H9 (cell line): Measurements from ENCODE around the gene FHIP1B. TPM values are rescaled to one million over a fixed set of nuclear protein-coding genes. Genes with fewer than 3 reads are reported as not detected.

Experiments
- DNase-seq: peaks from one replicate; pipeline ENCODE4 v3.0.0-alpha.2; 2017
- H2AFZ ChIP-seq: one replicate; pipeline ENCODE4 v1.6.1; 2013; ENCODE audit warnings: mild to moderate bottlenecking, low read length, control low read depth, moderate library complexity
- H2AK5ac ChIP-seq: 2 replicates; pipeline ENCODE4 v1.6.1; 2013; ENCODE audit warnings: low read length, control low read depth, mixed read lengths; ENCODE audit not compliant: insufficient read length
- H2BK120ac ChIP-seq: one replicate; pipeline ENCODE4 v1.6.1; 2013; ENCODE audit warnings: low read depth, mild to moderate bottlenecking, low read length, control low read depth, inconsistent platforms; ENCODE audit not compliant: poor library complexity, severe bottlenecking
- H2BK12ac ChIP-seq: 2 replicates; pipeline ENCODE4 v1.6.1; 2013; ENCODE audit warnings: low read length, control low read depth, mixed read lengths, low read depth; ENCODE audit not compliant: insufficient read length
- H2BK15ac ChIP-seq: 2 replicates; pipeline ENCODE4 v1.6.1; 2013; ENCODE audit warnings: low read depth, low read length, control low read depth
- H2BK20ac ChIP-seq: one replicate; pipeline ENCODE4 v1.6.1; 2013; ENCODE audit warnings: low read depth, mild to moderate bottlenecking, low read length, control low read depth, inconsistent platforms; ENCODE audit not compliant: poor library complexity, severe bottlenecking
- H2BK5ac ChIP-seq: 2 replicates; pipeline ENCODE4 v1.6.1; 2013; ENCODE audit warnings: low read length, control low read depth, mixed read lengths; ENCODE audit not compliant: insufficient read length
- H3K14ac ChIP-seq: 2 replicates; pipeline ENCODE4 v1.6.1; 2013; ENCODE audit warnings: low read length, control low read depth; ENCODE audit not compliant: insufficient read depth
- H3K18ac ChIP-seq: 2 replicates; pipeline ENCODE4 v1.6.1; 2013; ENCODE audit warnings: low read depth, mild to moderate bottlenecking, mixed read lengths, low read length, control low read depth; ENCODE audit not compliant: insufficient read length
- H3K23ac ChIP-seq: 2 replicates; pipeline ENCODE4 v1.6.1; 2013; ENCODE audit warnings: low read length, control low read depth, mixed read lengths, low read depth; ENCODE audit not compliant: insufficient read length
- H3K23me2 ChIP-seq: 2 replicates; pipeline ENCODE4 v1.6.1; 2013; ENCODE audit warnings: low read depth, mild to moderate bottlenecking, mixed read lengths, low read length, control low read depth; ENCODE audit not compliant: insufficient read length, poor library complexity, severe bottlenecking
- H3K27ac ChIP-seq: 2 replicates; pipeline ENCODE4 v1.5.1; 2013; ENCODE audit warnings: low read length, control low read depth, mixed read lengths, low read depth; ENCODE audit not compliant: insufficient read length
- H3K27me3 ChIP-seq: 2 replicates; pipeline ENCODE4 v1.6.1; 2013; ENCODE audit warnings: low read length, control low read depth, inconsistent platforms; ENCODE audit not compliant: insufficient read depth
- H3K4ac ChIP-seq: 2 replicates; pipeline ENCODE4 v1.6.1; 2013; ENCODE audit warnings: low read depth, mild to moderate bottlenecking, control low read depth, inconsistent platforms, low read length, moderate library complexity
- H3K4me1 ChIP-seq: 2 replicates; pipeline ENCODE4 v1.6.1; 2013; ENCODE audit warnings: low read length, control low read depth, inconsistent platforms; ENCODE audit not compliant: insufficient read depth
- H3K4me2 ChIP-seq: 2 replicates; pipeline ENCODE4 v1.6.1; 2013; ENCODE audit warnings: low read length, control low read depth, mixed read lengths; ENCODE audit not compliant: insufficient read length, insufficient read depth
- H3K56ac ChIP-seq: 2 replicates; pipeline ENCODE4 v1.6.1; 2013; ENCODE audit warnings: low read depth, mild to moderate bottlenecking, mixed read lengths, low read length, control low read depth; ENCODE audit not compliant: insufficient read length
- H3K79me1 ChIP-seq: 2 replicates; pipeline ENCODE4 v1.6.1; 2013; ENCODE audit warnings: low read depth, mild to moderate bottlenecking, moderate library complexity, low read length, control low read depth, inconsistent platforms; ENCODE audit not compliant: insufficient read depth, poor library complexity, severe bottlenecking
- H3K79me2 ChIP-seq: 2 replicates; pipeline ENCODE4 v1.6.1; 2013; ENCODE audit warnings: low read length, control low read depth, inconsistent platforms; ENCODE audit not compliant: insufficient read depth
- H3K9ac ChIP-seq: 2 replicates; pipeline ENCODE4 v1.6.1; 2013; ENCODE audit warnings: low read length, control low read depth, mixed read lengths; ENCODE audit not compliant: insufficient read length; ENCODE audit errors: extremely low read depth
- H3K9me3 ChIP-seq: one replicate; pipeline ENCODE4 v1.6.1; 2013; ENCODE audit warnings: low read depth, low read length, inconsistent platforms; ENCODE audit not compliant: control insufficient read depth
- H3T11ph ChIP-seq: one replicate; pipeline ENCODE4 v1.6.1; 2013; ENCODE audit warnings: mild to moderate bottlenecking, low read length, control low read depth, inconsistent platforms
- H4K20me1 ChIP-seq: one replicate; pipeline ENCODE4 v1.6.1; 2013; ENCODE audit not compliant: control insufficient read depth, insufficient read length, insufficient read depth
- H4K5ac ChIP-seq: 2 replicates; pipeline ENCODE4 v1.6.1; 2013; ENCODE audit warnings: low read depth, mild to moderate bottlenecking, mixed read lengths, low read length, control low read depth; ENCODE audit not compliant: insufficient read length
- H4K8ac ChIP-seq: replicated peaks from 2 replicates; pipeline ENCODE4 v1.6.1; 2013; ENCODE audit warnings: low read length, control low read depth, mixed read lengths, low read depth; ENCODE audit not compliant: insufficient read length
- H4K91ac ChIP-seq: 2 replicates; pipeline ENCODE4 v1.6.1; 2013; ENCODE audit warnings: low read depth, mild to moderate bottlenecking, moderate library complexity, mixed read lengths, low read length, control low read depth; ENCODE audit not compliant: insufficient read length
- H3K27ac Mint-ChIP-seq, 3 experiments: 2 replicates in 2 of 3; 3 replicates in 1 of 3; pipeline ENCODE4 v1.8.0; 2020 to 2021; ENCODE audit warnings: mixed read lengths in 3 of 3, mild to moderate bottlenecking in 1 of 3, moderate library complexity in 1 of 3
- H3K27me3 Mint-ChIP-seq: 2 replicates; pipeline ENCODE4 v1.8.0; 2021; ENCODE audit warnings: low read depth, mild to moderate bottlenecking, moderate library complexity, mixed read lengths
- H3K36me3 Mint-ChIP-seq, 3 experiments: 2 replicates in 2 of 3; 3 replicates in 1 of 3; pipeline ENCODE4 v1.8.0; 2020 to 2021; ENCODE audit warnings: low read depth in 3 of 3, mixed read lengths in 3 of 3; ENCODE audit not compliant: insufficient read depth in 1 of 3
- H3K4me1 Mint-ChIP-seq, 2 experiments: 2 replicates each; pipeline ENCODE4 v1.8.0; 2020; ENCODE audit warnings: mixed read lengths in 2 of 2
- H3K4me3 Mint-ChIP-seq, 2 experiments: 2 replicates in 1 of 2; 3 replicates in 1 of 2; pipeline ENCODE4 v1.8.0; 2020 to 2021; ENCODE audit warnings: mild to moderate bottlenecking in 2 of 2, mixed read lengths in 2 of 2, moderate library complexity in 1 of 2
- H3K9me3 Mint-ChIP-seq, 2 experiments: 2 replicates in 1 of 2; 3 replicates in 1 of 2; pipeline ENCODE4 v1.8.0; 2020; ENCODE audit warnings: mild to moderate bottlenecking in 2 of 2, mixed read lengths in 2 of 2, moderate library complexity in 1 of 2
- WGBS: extraction: QIAGEN DNeasy Blood & Tissue Kit; methylation state at CpG from one replicate; pipeline ENCODE4 v1.1.7; 2013; ENCODE audit warnings: missing lambda C conversion rate, low lambda C conversion rate, mixed read lengths; ENCODE audit not compliant: insufficient read length; ENCODE audit errors: extremely low coverage; 5-methylcytosine and 5-hydroxymethylcytosine counted together
- total RNA-seq: library from RNA; stranded (reverse); gene quantifications from 2 replicates; pipeline ENCODE4 v1.2.1, GENCODE V29; 2021
- TF ChIP-seq, protein P1 (sequence below): fragments of 200-600 bp; sonication (generic); conservative IDR thresholded peaks from 3 replicates; pipeline ENCODE4 v1.8.0; 2021; ENCODE audit warnings: antibody characterized with exemption, mild to moderate bottlenecking

The FHIP1B gene
- total RNA-seq, 1 experiment from 2014 or later, result 28.5 TPM

DNA sequence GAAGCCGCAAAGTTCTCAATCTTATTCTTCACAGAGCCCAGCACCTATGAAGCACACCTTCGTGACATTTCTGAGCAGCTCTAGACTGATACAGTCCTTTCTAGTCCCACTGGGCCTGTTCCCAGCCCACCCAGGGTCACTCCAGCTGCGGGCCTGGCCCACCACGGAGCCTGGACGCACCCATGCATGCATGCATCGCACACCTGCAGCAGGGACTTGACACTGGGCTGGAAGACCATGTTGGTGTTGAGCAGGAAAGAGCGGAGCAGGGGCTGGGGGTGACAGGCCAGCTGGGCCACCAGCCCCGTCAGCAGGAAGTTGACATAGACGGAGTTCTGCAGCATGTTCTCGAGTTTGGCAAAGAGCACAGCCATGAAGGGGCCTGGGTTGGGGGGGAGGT is 19.9 kb downstream of the FHIP1B start:
- H3K36me3 Mint-ChIP-seq, result peaks cover 11 to 49% (median 30%) of the 10 kb centered on the region in 3 experiments; a peak in 6 of 7 replicates

More for the DNA sequence above, 19.9 kb downstream of the FHIP1B start:
- Histone ChIP-seq H4K5ac (no peak overlapping the region), H2AK5ac (no peak overlapping the region), H3K56ac (no peak overlapping the region), H3K4ac (no peak overlapping the region), H3T11ph (no peak overlapping the region), H3K18ac (no peak overlapping the region), H3K9me3 (no peaks in the 10 kb centered on the region), H2AFZ (no peak overlapping the region), H2BK20ac (no peak overlapping the region), H3K27me3 (no peaks in the 10 kb centered on the region), H3K23ac (no peak overlapping the region), H3K4me2 (no peak overlapping the region), H2BK15ac (no peak overlapping the region), H3K14ac (no peak overlapping the region), H3K9ac (no peak overlapping the region), H2BK12ac (no peak overlapping the region), H3K79me2 (no peaks in the 10 kb centered on the region), H4K8ac (no peak overlapping the region), H3K4me1 (no peaks in the 10 kb centered on the region), H4K20me1 (no peaks in the 10 kb centered on the region), H4K91ac (no peak overlapping the region), H3K27ac (no peak overlapping the region), H2BK5ac (no peak overlapping the region), H2BK120ac (no peak overlapping the region), H3K79me1 (no peaks in the 10 kb centered on the region), H3K23me2 (no peaks in the 10 kb centered on the region)
- H3K27me3 Mint-ChIP-seq, result no peaks in the 10 kb centered on the region
- no peak for DNase-seq
- H3K4me1 Mint-ChIP-seq, result no peaks in the 10 kb centered on the region
- H3K27ac Mint-ChIP-seq, result no peak overlapping the region; a peak in 1 of 7 replicates
- no peaks in the 10 kb centered on the region for H3K9me3 Mint-ChIP-seq
- no peak overlapping the region for H3K4me3 Mint-ChIP-seq
- TF ChIP-seq, protein P1, sequence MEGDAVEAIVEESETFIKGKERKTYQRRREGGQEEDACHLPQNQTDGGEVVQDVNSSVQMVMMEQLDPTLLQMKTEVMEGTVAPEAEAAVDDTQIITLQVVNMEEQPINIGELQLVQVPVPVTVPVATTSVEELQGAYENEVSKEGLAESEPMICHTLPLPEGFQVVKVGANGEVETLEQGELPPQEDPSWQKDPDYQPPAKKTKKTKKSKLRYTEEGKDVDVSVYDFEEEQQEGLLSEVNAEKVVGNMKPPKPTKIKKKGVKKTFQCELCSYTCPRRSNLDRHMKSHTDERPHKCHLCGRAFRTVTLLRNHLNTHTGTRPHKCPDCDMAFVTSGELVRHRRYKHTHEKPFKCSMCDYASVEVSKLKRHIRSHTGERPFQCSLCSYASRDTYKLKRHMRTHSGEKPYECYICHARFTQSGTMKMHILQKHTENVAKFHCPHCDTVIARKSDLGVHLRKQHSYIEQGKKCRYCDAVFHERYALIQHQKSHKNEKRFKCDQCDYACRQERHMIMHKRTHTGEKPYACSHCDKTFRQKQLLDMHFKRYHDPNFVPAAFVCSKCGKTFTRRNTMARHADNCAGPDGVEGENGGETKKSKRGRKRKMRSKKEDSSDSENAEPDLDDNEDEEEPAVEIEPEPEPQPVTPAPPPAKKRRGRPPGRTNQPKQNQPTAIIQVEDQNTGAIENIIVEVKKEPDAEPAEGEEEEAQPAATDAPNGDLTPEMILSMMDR, result no peak
- WGBS, result no CpG with 5 or more reads among the region's 10 CpGs
